Measurements from ENCODE around the gene BBS4.

DNA sequence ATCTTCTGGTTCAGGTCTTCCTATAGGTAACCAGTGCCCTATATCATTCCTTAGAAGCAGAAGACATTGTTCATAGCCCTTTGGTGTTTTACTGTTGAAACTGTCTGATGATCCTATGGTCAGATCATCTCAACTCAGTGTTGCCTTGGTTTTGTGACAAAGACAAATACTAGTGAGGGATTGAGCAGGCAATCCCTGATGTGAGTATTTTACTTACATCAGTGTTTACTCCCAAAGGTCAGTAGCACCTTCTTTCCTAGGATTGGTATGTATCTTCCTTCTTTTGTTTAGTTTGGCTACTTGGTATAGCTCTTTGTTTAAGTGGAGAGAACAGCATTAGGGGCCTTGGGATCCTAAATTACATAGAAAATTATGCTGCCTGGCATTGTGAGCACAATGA, 41.1 kb downstream of the BBS4 start:
- TF ChIP-seq, protein P1, sequence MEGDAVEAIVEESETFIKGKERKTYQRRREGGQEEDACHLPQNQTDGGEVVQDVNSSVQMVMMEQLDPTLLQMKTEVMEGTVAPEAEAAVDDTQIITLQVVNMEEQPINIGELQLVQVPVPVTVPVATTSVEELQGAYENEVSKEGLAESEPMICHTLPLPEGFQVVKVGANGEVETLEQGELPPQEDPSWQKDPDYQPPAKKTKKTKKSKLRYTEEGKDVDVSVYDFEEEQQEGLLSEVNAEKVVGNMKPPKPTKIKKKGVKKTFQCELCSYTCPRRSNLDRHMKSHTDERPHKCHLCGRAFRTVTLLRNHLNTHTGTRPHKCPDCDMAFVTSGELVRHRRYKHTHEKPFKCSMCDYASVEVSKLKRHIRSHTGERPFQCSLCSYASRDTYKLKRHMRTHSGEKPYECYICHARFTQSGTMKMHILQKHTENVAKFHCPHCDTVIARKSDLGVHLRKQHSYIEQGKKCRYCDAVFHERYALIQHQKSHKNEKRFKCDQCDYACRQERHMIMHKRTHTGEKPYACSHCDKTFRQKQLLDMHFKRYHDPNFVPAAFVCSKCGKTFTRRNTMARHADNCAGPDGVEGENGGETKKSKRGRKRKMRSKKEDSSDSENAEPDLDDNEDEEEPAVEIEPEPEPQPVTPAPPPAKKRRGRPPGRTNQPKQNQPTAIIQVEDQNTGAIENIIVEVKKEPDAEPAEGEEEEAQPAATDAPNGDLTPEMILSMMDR (IDR thresholded peaks at IDR 0.05), result no peak
- no peak for TF ChIP-seq ZFX (IDR thresholded peaks at IDR 0.05; ENCODE audit: borderline replicate concordance)

Data from 22Rv1 (cell line).